T-helper 1 cell treated with Interleukin-12 subunit alpha and Interleukin-12 subunit beta and Interleukin-4 antibody, amounts not matched to agents 30 ng/mL and 1 ng/mL, for 36 hours (primary cell): ENCODE measurements around the gene PACRG. TPM values are rescaled to one million over a fixed set of nuclear protein-coding genes. Genes with fewer than 3 reads are reported as not detected.
"Not testable (repeated sequence)": the region's sequence is repeated elsewhere in the genome, so short reads cannot be mapped to it uniquely, and the experiment has no call there.

Source experiments
- intact Hi-C: fragments of 100-400 bp; cut with micrococcal nuclease; formaldehyde crosslinking; loops from one replicate; pipeline ENCODE4 v1.15.1; 2024
- total RNA-seq: library from RNA; stranded (reverse); gene quantifications from 2 replicates; pipeline ENCODE4 v1.2.3, GENCODE V29; 2022

The PACRG gene
- not detected in 2 replicates for total RNA-seq

GRCh38 chr6:162727322-162728182 lies at the start of gene PACRG, which contains the start of gene PRKN:
TSS of gene PACRG (plus strand) at chr6:162727974.
TSS of gene PRKN (minus strand) at chr6:162727766.
- intact Hi-C loops = loop anchor here (1.0 to 10.0 kb wide), 6 partner anchors 687 to 1735 kb away; partner anchors contain the start of genes AGPAT4 and QKI

DNA sequence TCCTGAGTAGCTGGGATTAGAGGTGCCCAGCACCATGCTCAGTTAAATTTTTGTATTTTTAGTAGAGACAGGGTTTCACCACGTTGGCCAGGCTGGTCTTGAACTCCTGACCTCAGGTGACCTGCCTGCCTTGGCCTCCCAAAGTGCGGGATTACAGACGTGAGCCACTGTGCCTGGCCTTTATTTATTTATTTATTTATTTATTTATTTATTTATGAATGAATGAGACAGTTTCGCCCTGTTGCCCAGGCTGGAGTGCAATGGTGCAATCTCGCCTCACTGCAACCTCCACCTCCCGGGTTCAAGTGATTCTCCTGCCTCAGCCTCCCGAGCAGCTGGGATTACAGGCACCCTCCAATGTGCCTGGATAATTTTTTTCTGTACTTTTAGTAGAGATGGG lies 48.9 kb upstream of the PACRG start:
- intact Hi-C loops = not testable (repeated sequence)

DNA sequence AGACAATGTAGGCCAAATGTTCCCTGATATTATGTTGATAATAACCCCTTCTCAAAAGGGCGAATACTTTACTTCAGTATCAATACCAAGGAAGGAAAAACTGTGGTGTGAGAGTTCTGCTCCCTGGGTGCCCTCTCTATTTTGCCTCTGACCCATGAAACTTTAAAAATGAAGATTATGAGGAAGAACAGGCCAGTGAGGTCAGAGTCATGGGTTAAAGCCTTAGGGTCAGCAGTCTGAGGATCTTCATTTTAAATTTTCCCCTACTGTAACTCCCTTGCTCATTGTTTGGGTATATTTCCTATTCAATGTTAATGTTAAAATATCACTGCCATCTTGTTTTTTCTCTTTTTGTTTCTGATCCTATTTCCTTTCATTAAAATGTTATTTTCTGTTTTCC lies 48.1 kb upstream of the PACRG start:
- intact Hi-C loops = no loop called here

GRCh38 chr6:162680367-162680766 lies 47.4 kb upstream of the PACRG start:
- intact Hi-C loops = no loop called here

DNA sequence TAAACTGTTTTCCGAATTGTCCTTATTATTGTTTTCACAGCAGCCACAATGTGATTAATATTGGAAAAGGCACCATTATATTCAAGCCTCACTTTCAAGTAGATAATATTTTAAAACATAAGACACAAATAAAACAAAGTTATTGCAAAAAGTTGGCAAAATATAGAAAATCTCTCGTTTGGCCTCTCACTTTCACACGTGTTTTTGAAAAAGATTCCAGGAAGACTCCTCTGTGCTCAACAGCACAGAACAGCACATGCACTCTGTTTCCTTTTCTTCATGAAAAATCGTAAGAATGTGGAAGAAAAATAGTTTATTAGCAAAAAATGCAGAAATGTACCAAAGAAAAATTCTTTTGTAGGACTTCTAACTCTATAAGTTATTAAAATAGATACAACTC lies 46.9 kb upstream of the PACRG start:
- intact Hi-C loops = no loop called here

- intact Hi-C loops = no loop called here
Observed at GRCh38 chr6:162681447-162681846, 46.3 kb upstream of the PACRG start.

DNA sequence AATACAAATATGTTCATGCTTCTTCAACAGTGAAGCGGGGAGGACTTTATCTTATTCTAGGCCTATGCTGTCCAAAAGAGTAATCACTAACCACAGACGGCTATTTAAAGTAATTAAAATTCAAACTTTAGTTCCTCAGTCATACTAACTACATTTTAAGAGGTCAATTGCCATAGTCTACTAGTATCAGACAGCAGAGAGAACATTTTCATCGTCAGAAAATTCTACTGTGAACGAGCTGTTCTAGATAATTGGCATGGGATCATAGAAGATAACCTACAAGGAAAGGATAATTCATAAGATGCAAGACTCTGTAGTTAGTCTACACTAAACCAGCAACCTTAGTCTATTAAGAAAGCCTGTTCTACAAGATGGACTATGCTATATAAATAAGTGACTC lies 44.6 kb upstream of the PACRG start:
- intact Hi-C loops = no loop called here

DNA sequence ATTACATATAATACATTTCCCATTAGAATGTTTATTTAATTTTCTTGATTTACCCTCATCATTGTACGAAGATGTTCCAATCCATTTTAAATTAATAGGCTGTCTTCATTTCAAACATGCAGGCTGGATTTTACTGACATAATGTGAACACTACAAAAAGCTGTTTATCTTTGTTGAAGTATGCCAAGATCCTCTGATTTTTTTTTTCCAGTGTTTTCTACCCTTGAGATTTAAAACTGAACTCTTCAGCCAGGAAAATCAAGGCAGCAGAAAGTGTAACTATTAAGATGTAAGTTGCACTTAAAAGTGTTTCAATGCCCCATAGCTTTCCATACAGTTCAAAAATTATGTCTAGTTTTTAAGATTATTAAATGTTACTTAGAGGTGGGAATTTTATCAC lies 43.7 kb upstream of the PACRG start:
- intact Hi-C loops = no loop called here

DNA sequence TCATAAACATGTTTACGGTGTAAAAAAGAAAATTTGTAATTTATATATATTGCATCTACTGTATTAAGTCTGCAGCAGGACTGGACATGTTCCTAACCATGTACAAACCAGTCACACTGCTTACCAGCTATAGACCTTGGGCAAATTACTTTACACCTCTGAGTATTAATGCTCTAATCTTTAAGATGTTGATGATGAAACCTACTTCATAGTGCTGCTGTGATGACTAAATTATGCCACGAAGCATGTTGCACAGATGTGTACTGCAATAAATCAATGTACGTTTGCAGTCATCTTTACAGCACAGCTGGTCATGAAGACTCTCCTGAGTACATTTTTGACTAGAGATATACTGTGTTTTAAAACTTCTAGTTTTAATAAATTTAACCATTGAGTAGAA lies 42.8 kb upstream of the PACRG start:
- intact Hi-C loops = no loop called here

- intact Hi-C loops = no loop called here
Observed at GRCh38 chr6:162685586-162685985, 42.2 kb upstream of the PACRG start.

GRCh38 chr6:162688751-162689345 lies 38.9 kb upstream of the PACRG start:
- intact Hi-C loops = no loop called here

DNA sequence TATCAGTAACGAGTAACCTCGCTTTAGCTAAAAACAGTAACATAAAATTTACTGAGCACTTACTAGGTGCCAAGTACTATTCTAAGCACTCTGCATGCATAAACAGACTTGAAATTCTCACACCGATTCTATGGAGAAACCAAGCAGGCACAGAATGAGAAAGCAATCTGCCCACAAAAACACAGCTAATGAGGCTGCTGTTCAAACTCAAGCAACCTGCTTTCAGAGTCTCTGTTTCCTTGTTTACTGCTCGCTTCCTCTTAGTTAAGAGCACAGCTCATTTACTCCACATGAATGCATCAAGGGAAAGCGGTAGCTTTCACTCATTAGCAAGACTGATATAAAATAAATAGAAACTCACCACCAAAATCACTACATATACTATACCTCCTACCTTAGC lies 37.6 kb upstream of the PACRG start:
- intact Hi-C loops = no loop called here

- intact Hi-C loops = no loop called here
Observed at GRCh38 chr6:162697872-162698403, 29.8 kb upstream of the PACRG start.

- intact Hi-C loops = no loop called here
Observed at GRCh38 chr6:162698440-162698839, 29.3 kb upstream of the PACRG start.

DNA sequence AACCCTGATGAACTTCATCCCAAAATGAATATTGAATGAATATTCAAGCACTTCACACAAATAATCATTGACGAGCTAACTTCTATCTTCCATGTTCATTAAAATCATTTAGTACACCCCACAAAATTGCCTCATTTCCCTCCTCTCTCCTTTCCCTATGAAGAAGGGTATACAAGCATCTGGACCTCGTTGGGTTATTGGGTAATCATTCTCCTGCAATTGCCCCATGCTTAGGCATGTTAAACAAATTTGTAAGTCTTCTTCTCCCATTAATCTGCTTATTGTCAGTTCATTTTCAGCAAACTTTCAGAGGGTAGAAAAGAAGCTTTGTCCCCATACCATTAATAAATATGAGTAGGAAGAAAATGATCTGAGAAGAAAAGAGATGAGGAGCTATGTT lies 27.8 kb upstream of the PACRG start:
- intact Hi-C loops = no loop called here

GRCh38 chr6:162700966-162701365 lies 26.8 kb upstream of the PACRG start:
- intact Hi-C loops = no loop called here

DNA sequence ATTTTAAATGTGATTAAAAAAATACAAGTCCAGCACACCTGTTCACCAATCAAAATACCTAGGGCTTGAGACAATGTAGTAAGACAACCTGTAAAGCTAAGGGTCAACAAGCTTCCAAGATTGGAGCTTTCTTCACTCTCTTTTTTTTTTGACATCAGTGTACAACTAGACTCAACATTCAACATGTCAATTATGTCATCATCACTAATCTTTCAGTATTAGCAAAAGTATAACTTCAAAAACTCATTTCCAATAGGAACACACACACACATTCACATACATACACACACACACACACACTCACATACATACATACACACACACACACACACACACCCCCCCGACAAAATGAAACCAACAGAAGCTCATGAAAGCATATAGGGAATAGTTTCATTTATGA lies 26.2 kb upstream of the PACRG start:
- intact Hi-C loops = no loop called here

- intact Hi-C loops = no loop called here
Observed at GRCh38 chr6:162702446-162702845, 25.3 kb upstream of the PACRG start.

- intact Hi-C loops = no loop called here
Observed at GRCh38 chr6:162704001-162704400, 23.8 kb upstream of the PACRG start.

DNA sequence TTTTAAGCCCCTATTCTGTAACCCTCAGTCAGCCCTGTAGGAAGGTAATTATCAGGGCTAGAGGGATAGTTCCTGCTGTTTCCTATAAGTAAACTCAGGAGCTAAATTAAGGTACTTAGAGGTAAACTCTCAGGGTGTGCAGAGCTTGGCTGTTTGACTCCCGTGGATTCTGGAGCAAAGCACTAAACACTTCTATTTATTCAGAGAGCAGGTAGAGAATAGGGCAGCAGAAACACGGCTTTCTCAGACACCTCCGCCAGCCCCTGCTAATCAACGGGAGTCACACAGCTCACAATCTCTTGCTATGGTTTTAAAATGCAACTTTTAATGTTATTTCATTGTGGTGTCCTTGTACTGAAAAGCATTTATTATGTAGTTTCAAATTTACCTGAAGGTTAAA lies 22.0 kb upstream of the PACRG start:
- intact Hi-C loops = no loop called here

DNA sequence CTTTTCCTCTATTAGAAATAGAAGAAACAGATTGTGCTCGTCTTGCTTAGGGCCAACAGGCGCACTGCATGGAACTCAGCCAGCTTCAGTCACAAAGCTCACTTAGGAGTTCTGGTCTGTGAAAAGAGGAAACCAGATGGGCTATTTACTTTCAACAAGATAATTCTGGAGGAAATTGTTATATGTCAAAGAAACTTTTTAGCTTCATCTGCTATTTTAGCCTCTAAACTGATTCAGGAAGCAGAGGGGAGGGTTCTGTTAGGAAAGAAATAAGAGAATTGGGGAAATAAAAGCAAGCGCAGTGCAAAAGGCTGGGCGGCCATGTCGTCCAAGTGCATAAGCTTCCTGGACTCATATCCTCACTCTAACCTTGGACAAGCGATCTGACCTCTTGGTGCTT lies 21.5 kb upstream of the PACRG start:
- intact Hi-C loops = no loop called here

DNA sequence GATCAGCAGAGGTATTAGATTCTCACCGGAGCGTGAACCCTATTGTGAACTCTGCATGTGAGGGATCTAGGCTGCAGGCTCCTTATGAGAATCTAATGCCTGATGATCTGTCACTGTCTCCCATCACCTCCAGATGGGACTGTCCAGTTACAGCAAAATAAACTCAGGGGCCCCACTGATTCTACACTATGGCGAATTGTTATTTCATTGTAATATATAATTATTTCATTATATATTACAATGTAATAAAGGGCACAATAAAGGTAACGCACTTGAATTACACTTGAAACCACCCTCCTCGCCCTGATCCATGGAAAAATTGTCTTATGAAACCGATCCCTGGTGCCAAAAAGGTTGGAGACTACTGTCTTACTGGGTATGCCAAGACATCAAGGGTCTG lies 18.8 kb upstream of the PACRG start:
- intact Hi-C loops = no loop called here

DNA sequence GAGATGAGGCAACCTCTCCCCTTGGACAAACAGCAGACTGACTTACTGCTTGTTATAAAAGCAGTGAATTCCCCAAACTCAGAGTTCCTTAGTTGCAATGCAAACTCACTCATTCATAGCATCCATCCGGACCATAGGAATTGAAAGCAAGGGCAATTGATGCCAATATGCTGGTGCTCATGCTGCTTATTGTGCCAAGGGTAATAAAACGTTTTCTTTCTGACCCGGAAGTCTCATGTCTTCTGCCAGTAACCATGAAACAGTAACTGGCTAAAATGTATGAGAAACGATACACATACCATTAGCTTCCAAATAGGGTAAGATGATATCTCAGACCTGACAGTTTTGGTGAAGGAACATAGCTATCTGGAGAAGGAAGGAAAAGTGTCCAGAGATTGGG lies 18.3 kb upstream of the PACRG start:
- intact Hi-C loops = no loop called here
